Progenitor cell of endocrine pancreas (in vitro differentiated cells): Measurements from ENCODE around the gene CLDND2. TPM values are rescaled to one million over a fixed set of nuclear protein-coding genes. Genes with fewer than 3 reads are reported as not detected.
"Not testable (repeated sequence)": the region's sequence is repeated elsewhere in the genome, so short reads cannot be mapped to it uniquely, and the experiment has no call there.

Experiments used
- DNase-seq: peaks from one replicate; pipeline ENCODE4 v3.0.0; 2021; ENCODE audit warnings: low spot score; ENCODE audit not compliant: unreplicated experiment
- H3K27ac Mint-ChIP-seq: 2 replicates; pipeline ENCODE4 v1.8.0; 2021; ENCODE audit warnings: mild to moderate bottlenecking, moderate library complexity, mixed read lengths
- H3K27me3 Mint-ChIP-seq: 2 replicates; pipeline ENCODE4 v1.8.0; 2021; ENCODE audit warnings: mixed read lengths
- H3K36me3 Mint-ChIP-seq: 2 replicates; pipeline ENCODE4 v1.8.0; 2022; ENCODE audit warnings: mixed read lengths; ENCODE audit not compliant: insufficient read depth
- H3K4me1 Mint-ChIP-seq: 2 replicates; pipeline ENCODE4 v1.8.0; 2021; ENCODE audit warnings: low read depth, mixed read lengths
- H3K4me3 Mint-ChIP-seq: 2 replicates; pipeline ENCODE4 v1.8.0; 2021; ENCODE audit warnings: low read depth, mild to moderate bottlenecking, moderate library complexity, mixed read lengths
- H3K9me3 Mint-ChIP-seq: 2 replicates; pipeline ENCODE4 v1.8.0; 2021; ENCODE audit warnings: low read depth, mixed read lengths
- total RNA-seq: library from RNA; stranded (reverse); gene quantifications from 2 replicates; pipeline ENCODE4 v1.2.1, GENCODE V29; 2021
- TF ChIP-seq, protein P1 (sequence below): fragments of 200-600 bp; sonication (generic); IDR thresholded peaks from one replicate; pipeline ENCODE4 v1.5.0; 2021; ENCODE audit warnings: antibody characterized with exemption, mild to moderate bottlenecking; ENCODE audit not compliant: unreplicated experiment

CLDND2 gene
- total RNA-seq, 1 donor from 2014 or later: 1.4 TPM

DNA sequence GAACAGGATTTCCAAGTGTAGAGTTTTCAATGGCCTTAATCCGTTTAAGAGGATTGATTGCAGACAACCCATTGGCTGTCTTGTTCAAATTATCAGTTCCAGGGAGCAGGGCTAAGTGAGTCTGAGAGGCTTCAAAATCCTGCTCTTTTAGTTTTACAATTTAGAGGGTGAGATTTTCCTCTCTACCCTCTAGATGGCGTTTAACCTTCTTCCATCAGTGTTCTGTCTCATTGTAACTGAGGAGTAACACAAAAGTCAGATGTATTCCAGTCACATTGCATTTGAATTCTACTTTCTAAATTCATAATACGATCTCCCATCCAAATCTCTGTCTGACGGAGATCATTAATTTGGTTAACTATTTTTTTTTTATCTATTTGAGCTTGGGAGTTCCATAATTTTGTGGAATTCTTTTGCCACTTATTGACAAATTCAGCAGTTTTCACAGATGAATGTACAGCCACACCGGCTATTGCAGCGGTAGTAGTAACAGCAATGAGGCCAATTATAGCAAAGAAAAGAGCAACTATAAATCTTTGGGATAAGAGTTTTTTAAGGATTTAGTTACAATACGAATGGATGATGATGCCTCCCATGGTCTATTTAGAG, 29.4 kb upstream of the CLDND2 start:
- peaks cover 8% of the 10 kb centered on the region for H3K36me3 Mint-ChIP-seq
- H3K27ac Mint-ChIP-seq: no peak overlapping the region
- DNase-seq: no peak
- no peak overlapping the region for H3K4me3 Mint-ChIP-seq
- TF ChIP-seq, protein P1, sequence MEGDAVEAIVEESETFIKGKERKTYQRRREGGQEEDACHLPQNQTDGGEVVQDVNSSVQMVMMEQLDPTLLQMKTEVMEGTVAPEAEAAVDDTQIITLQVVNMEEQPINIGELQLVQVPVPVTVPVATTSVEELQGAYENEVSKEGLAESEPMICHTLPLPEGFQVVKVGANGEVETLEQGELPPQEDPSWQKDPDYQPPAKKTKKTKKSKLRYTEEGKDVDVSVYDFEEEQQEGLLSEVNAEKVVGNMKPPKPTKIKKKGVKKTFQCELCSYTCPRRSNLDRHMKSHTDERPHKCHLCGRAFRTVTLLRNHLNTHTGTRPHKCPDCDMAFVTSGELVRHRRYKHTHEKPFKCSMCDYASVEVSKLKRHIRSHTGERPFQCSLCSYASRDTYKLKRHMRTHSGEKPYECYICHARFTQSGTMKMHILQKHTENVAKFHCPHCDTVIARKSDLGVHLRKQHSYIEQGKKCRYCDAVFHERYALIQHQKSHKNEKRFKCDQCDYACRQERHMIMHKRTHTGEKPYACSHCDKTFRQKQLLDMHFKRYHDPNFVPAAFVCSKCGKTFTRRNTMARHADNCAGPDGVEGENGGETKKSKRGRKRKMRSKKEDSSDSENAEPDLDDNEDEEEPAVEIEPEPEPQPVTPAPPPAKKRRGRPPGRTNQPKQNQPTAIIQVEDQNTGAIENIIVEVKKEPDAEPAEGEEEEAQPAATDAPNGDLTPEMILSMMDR: peak; percentile 59
- H3K4me1 Mint-ChIP-seq: peaks cover 6% of the 10 kb centered on the region
- H3K27me3 Mint-ChIP-seq: no peaks in the 10 kb centered on the region
- peaks cover 13% of the 10 kb centered on the region for H3K9me3 Mint-ChIP-seq

DNA sequence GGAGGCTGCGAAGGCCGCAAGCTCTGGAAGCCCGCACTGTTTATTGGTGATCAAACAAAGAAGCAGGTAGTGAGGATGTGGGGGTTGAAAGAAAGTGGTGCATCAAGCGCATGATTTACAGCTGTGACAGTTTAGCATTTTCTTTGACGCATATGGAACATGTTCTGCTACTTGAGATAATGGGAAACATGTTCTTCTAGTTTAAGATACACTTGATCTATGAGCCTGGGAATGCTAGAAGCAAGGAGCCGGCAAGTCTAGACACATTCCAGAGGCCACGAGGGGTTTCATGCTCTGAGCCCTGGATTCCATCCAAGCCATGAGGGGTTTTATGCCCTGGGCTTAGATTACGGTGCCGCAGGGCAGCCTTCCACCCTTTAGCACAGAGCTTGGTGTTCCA, 28.6 kb upstream of the CLDND2 start:
- not testable (repeated sequence) for H3K4me1 Mint-ChIP-seq, DNase-seq, H3K27ac Mint-ChIP-seq, H3K9me3 Mint-ChIP-seq, H3K36me3 Mint-ChIP-seq, H3K4me3 Mint-ChIP-seq, H3K27me3 Mint-ChIP-seq

DNA sequence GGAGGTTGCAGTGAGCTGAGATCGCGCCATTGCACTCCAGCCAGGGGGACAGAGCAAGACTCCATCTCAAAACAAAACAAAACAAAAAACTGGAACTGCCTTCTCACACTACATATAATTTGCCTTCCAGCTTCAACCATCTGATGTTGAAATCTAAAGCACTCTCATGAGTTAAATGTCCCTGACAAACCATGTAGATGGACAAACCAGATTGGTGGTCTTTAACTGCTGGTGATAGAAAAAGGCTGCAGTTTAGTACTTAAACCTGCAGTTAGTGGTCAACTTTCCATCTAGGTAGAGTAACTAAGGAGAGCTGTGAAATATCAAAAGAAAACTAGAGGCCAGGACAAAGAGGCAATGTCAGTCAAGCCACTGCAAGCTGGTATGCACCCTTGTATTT, 27.4 kb upstream of the CLDND2 start:
- Mint-ChIP-seq H3K27me3 (no peaks in the 10 kb centered on the region), H3K4me3 (peak overlapping the region; percentile 33), H3K4me1 (peaks cover 8% of the 10 kb centered on the region), H3K27ac (no peak overlapping the region), H3K36me3 (peaks cover 2% of the 10 kb centered on the region), H3K9me3 (no peaks in the 10 kb centered on the region)
- DNase-seq: no peak
- TF ChIP-seq, protein P1: no peak

DNA sequence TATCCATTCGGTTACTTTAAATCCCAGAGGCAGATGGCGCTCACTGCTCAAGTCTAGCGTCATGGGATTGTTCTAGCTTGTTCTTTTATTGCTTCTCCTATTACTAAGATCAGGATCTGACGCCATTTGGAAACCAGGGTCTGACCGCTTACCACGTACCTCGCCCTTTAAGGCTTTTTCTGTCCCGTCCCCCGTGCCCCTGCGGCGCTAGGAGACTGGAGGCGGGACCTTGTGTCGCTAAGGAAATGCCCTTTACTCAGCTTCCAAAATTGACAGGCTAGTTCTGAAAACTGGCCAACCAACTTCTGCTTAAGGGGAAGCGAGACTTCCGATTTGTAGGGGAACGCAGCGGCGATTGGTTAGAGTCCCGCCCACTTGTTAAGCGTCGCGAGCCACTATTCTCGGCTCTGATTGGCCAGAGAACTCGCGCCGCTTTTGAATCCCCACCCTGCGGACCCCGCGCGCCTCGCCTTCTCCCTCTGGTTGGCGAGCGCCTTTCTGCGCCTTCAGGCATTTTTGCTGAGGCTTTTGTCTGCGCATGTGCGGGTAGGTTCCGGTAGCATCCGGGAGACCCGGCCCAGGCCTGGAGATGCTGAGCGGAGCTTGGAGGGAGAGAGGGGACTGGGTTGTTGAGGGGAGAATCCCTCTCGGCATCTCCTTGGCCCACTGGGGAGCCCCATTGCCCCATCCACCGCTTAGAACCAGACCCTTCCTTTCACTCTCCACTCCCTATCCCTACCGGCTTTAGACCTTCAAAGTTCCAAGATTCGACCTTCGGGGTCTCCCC, 25.4 kb upstream of the CLDND2 start:
- Mint-ChIP-seq H3K27me3 (no peaks in the 10 kb centered on the region), H3K9me3 (no peaks in the 10 kb centered on the region)

DNA sequence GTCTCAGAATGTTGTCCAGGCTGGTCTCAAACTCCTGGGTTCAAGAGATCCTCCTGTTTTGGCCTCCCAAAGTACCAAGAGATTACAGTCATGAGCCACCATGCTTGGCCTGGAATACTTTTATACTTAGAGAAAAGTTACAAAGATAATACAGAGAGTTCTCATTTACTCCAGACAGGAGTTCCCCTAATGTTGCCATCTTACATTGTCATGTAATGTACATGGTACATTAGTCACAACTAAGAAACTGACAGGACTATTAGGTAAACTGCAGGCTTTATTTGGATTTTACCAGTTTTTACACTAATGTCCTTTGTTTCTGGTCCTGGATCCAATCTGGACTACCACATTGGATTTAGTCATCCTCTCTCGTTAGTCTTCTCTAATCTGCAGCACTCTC, 23.9 kb upstream of the CLDND2 start:
- Mint-ChIP-seq H3K4me3 (peak overlapping the region; percentile 37), H3K36me3 (no peaks in the 10 kb centered on the region), H3K4me1 (peaks cover 14% of the 10 kb centered on the region), H3K27me3 (no peaks in the 10 kb centered on the region), H3K9me3 (no peaks in the 10 kb centered on the region), H3K27ac (peak overlapping the region; percentile 51)
- no peak for DNase-seq
- TF ChIP-seq, protein P1: no peak

More for the DNA sequence above, 25.4 kb upstream of the CLDND2 start:
- peak overlapping the region; percentile 94 for H3K27ac Mint-ChIP-seq
- TF ChIP-seq, protein P1: no peak
- no peaks in the 10 kb centered on the region for H3K36me3 Mint-ChIP-seq
- peak overlapping the region; percentile 79 for H3K4me3 Mint-ChIP-seq
- peak; percentile 83 for DNase-seq
- peaks cover 10% of the 10 kb centered on the region for H3K4me1 Mint-ChIP-seq
